Epidermal melanocyte (primary cell): ENCODE data around the gene TSKU.
"Not testable (repeated sequence)": the region's sequence is repeated elsewhere in the genome, so short reads cannot be mapped to it uniquely, and the experiment has no call there.

ENCODE experiments used
- DNase-seq: peaks from one replicate; pipeline ENCODE4 v3.0.0; 2011; ENCODE audit warnings: low spot score; ENCODE audit not compliant: insufficient read length

Gene TSKU

DNA sequence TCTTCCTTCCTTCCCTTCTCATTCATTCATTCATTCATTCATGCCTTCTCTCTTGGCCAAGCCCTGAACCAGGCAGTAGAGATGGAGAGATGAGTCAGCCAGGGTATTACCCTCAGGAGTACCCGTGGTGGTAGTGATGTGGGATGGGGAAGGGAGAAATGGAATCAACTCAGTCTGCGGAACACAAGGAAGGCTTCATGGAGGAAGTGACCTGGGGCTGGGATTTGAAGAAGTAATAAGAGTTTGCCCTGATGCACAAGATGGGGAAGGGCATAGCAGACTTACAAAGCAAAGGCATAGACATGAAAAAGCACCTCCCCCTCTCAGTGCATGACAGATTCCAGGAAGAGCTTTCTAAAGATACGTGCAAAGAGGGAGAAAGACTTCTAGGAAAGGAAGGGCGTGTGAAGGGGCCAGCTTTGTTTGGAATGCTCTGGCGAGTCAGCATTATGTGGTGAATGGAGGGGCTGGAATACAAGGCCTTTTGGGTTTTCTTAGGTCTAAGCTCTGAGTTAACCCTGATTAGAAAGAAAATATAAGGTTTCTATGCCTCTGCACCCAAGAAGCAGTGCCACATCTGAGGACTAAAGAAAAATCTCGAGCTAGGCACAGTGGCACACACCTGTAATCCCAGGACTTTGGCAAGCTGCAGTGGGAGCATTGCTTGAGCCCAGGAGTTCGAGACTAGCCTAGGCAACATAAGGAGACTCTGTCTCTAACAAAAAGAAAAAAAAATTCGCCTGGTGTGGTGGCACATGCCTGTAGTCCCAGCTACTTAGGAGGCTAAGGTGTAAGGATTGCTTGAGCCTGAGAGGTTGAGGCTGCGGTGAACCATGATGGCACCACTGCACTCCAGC, 41.2 kb downstream of the TSKU start:
- no peak for DNase-seq

DNA sequence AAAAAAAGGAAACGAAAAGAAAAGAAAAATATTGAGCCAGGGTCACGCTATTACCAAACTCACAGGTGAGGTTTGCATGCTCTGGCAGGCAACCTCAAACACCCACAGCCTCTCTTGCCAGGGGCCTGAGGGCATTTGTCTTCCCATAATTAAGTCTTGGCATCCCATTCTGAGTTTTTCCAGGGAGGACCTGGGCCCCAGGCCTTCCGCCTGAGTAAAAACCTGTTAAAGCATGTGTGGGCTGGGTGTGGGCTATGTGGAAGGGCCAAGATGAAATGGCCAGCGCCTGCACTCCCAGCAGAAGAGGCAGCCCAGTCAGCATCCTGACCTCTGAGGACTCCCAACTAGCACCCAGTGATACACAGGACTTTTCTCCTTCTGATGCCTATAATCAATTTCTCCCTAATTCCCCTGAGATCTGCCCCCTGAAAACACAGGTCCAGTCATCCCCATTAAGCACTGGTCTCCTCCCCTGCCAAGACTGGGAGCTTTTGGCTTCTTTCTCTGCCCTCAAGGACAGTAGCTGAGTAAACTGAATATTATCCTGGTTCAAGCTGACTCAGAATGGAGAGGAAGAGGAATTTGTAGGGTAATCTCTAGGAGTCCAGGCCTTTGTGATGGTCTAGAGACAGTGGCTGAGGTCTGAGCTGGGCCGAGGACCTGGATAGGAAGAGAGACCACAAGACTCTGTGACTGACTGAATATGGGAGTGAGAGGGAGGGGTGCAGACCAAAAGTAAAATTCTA, 42.0 kb downstream of the TSKU start:
- DNase-seq = no peak

DNA sequence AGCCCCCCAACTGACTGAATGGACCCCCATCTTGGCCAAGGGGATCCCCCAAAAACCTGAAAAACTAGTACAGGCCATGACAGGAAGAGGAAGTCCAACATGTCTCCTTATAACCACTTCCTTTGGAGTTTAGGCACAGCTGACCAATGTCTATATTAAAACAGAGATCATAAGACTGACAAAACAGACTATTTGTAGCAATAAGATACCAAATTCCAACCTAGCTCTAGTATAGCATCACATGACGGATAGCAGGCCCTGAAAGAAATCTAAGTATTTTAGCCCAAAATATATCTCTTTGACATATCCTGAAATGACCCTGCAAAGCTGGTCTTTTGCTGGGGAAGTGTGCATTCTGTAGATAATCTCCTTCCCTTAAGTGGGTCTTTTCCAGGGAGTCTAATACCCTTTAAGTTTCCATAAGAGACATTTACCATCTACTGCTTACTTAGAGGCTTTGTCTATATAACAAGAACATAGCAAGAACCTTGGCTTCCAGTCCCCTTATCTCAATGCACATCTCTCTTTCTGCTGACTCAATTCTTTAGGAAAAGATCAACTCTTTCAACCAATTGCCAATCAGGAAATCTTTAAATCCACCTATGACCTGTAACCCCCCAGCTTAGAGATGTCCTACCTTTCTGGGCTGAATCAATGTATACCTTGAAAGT, 42.7 kb downstream of the TSKU start:
- DNase-seq = no peak

DNA sequence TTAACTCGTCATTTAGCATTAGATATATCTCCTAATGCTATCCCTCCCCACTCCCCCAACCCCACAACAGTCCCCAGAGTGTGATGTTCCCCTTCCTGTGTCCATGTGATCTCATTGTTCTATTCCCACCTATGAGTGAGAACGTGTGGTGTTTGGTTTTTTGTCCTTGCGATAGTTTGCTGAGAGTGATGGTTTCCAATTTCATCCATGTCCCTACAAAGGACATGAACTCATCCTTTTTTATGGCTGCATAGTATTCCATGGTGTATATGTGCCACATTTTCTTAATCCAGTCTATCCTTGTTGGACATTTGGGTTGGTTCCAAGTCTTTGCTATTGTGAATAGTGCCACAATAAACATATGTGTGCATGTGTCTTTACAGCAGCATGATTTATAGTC, 43.4 kb downstream of the TSKU start:
- not testable (repeated sequence) for DNase-seq

DNA sequence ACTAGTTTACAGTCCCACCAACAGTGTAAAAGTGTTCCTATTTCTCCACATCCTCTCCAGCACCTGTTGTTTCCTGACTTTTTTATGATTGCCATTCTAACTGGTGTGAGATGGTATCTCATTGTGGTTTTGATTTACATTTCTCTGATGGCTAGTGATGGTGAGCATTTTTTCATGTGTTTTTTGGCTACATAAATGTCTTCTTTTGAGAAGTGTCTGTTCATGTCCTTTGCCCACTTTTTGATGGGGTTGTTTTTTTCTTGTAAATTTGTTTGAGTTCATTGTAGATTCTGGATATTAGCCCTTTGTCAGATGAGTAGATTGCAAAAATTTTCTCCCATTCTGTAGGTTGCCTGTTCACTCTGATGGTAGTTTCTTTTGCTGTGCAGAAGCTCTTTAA, 43.8 kb downstream of the TSKU start:
- DNase-seq = not testable (repeated sequence)

DNA sequence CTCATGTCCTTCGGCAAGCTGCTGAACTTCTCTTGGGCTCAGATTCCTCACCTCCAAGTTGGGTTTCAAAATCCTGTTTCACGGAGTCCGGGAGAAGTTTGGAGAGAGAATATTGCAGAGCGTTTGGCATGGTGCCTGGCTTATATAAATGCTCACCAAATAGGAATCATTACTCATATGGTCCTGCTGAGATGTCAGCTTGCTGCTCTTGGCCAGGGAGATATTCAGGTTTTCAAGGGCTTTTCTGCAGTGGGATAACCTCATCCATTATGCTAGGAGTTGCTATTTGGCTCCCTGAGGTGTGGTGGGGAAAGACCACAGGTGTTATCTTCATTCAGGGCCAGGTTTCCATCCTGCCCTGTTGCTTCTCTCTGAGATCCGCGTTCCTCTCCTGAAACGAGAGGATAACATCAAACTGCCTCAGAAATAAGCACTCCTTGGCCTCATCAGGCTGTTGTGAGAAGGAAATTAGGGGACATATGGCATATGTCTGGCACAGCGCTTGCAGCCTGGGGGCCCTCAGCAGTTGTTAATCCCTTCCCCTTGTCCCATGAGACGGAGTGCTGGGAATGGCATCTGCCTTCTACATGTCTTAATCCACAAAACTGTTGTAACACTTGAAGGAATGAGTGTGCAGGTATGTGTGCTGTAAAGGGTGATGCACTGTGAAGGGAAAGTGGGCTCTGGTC, 47.6 kb downstream of the TSKU start:
- DNase-seq = no peak

DNA sequence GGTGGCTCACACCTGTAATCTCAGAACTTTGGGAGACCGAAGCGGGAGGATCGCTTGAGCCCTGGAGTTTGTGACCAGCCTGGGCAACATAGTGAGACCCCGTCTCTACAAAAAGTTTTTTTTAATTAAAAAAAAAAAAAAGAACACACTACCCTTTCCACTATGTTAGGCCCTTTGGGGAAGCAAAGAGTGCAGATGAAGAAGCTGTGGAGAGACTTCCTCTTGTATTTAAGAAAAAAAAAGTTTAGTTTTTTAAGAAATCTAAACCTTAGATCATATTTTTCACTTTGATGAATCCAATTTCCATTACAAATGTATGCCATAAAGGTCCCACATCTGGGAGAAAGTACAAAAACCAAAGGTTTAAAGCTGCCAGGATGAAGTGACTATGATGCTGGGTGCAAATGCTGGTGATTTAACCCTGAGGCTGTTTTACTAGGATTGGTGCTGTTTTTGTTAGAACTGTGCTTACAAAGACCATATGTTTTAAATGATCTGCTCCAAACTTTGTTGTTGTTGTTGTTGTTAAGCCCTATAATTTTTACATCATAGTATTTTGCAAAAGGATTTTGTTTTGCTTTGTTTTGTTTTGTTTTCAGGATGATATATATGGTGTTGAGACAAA, 48.6 kb downstream of the TSKU start:
- no peak for DNase-seq

DNA sequence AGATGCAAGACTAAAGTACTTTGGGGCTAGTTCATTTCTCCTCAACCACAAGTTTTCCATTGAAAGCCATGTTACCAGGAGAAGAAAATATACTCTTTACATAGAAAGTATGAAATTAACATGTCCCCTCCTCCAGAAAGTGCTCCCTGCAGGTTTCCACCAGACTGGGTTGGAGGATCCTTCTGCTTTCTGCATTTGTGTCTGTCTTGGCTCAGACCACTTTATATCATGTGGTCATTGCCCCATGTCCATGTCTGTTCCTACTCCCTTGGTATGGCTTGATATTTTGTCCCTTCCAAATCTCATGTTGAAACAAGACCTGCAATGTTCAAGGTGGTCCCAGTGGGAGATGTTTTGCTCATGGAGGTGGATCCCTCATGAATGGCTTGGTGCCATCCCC, 49.2 kb downstream of the TSKU start:
- DNase-seq = no peak

DNA sequence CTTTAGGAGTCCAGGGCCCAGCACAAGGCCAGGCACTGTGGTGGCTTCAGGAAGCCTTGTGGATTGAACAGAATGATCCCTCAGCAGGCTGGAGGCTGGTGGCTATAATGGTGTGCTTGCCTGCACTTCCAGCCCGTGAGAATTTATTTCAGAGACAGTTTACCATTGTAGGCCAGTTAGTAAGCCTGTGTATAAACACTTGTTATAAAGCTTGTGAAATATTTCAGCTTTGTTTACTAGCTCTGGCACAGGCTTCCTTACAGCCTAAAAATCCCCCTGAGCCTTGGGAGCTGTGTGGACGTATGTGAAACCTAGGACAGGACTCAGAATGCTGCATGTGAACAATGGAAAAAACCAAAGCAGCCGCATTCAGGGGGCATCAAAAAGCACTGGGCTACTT, 51.0 kb downstream of the TSKU start:
- no peak for DNase-seq

DNA sequence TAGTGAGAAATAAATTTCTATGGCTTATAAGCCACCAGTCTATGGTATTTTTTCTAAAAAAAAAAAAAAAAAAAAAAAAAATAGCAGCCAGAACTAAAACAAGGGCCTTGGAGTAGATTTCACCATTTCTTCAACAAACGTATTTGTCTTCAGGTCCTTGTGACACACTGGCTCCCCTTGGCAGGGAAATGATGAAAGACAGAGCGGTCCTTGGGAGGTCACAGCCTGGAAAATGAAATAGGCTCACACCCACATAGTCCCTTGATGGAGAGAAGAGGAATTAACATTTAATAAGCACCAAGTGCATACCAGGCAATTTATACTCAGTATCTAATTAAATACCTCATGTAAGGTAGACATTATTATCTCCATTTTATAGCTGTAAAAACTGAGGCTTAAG, 51.9 kb downstream of the TSKU start:
- no peak for DNase-seq

DNA sequence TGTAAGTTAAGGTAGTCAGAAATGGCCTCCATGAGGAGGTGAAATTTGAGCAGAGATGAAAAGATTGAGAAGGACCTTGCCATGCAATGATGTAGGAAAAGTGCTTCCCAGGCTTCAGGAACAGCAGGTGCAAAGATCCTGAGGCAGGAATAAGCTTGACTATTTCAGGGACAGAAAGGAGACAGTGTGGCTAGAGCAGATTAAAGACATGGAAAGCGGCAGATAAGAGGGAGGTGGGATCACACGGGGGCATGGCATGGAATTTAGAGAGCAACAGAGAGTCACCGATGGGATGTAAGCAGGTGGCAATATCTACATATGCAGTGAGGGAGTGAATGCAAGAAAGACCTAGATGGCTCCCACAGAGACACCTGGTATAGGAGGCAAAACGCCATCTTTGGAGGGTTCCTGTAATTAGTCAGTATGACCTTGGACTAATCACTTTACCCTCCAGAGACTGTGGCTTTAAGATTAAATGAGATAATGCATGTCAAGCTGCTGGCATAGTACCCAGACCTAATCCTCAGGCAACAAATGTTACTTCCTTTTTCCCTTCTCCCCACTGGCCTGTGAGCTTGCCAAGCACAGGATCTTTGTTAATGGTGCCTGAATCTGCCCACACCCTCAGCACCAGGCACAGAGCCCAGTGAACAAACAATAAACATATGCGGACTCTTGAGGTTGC, 52.9 kb downstream of the TSKU start:
- no peak for DNase-seq

DNA sequence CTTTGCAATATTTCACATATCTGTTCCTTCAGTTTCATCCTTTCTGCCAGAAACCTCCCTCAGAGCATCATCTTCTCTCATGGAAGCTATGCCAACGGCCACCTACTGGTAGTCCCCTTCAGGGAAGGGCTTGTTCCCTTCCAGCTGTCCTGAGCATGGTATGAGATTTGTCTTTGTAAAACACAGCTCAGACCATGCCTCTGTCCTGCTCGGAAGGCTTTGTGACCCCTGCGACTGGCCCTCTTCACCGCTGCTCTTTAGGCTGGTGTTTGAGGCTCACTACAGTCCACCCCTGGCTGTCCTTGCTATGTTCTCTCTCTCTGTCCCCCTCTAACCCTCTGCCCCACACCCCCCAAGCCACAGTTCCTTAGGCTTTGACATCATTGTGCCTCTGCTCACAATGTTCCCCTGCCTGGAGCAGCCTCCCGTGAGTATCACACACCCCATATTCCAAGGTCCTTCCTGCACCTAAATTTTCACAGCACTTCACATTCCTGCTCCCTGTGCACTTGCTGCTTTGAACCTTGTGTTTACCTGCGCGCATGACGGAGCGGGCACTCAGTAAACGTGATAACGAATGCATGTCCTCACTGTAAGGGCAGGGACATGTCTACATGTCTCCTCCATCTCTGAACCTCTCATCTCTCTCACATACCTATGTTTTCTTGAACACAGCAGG, 53.6 kb downstream of the TSKU start:
- peak; percentile 49 for DNase-seq

DNA sequence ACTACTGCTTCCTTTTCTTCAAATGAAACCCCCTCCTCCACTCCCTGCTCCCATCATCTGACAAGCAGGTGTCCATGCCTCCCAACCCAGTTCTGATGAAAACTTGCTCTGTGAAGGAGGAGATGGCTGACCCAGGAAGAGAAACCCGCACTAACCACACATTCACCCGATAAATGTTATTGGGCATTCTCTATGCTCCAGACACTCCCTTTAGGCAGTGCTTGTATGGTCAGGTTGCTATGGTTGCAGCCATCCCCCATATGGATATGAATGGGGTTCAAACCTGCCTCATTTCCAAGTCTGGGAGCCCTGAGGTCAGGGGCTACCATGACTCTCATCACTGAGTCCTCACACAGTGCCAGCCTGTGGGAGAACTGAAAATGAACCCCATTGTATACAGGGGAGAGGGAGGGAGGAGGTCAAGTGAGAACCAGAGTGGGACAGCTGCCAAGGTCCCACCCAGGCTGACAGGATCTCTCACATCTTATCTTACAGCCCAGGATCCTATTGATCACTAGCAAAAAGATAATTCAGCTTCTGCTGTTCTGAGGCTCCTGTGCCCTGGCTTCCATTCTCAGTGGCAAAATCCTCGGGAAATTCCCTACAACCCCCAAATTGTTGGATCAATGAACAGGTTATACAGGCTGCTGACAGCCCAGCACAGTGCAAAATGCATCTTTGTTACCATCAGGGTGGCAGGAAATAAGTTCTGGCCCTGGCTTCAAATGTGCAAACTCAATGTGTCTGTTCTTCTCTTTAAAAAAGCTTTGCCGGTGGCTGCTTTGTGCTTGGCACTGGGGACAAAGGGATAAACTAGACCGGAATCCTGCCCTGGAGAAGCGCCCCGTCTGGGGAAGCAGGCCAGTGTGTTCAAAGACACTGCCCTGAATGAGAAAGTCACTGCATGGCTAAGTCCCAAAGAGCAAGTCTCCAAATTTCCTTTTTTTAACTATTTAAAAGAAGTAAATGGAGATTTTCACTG, 54.8 kb downstream of the TSKU start:
- no peak for DNase-seq

DNA sequence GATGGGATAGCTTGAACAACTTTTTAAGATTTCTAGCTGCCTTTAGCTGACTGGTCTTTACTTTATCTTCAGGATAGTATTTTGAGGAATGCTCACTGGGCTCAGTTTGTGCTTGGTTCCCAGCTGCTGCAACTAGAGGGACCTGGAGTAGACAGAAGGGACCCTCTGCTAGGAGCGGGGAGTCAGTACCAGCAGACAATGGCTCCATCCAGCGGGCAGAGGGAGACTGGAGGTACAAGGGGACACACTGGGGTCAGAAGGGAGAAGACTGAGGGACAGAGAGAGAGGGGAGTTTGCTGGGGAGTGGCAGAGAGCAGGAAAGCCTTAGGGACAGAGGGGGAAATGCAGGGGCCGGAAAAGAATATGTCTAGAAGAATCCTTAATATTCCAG, 55.5 kb downstream of the TSKU start:
- no peak for DNase-seq

DNA sequence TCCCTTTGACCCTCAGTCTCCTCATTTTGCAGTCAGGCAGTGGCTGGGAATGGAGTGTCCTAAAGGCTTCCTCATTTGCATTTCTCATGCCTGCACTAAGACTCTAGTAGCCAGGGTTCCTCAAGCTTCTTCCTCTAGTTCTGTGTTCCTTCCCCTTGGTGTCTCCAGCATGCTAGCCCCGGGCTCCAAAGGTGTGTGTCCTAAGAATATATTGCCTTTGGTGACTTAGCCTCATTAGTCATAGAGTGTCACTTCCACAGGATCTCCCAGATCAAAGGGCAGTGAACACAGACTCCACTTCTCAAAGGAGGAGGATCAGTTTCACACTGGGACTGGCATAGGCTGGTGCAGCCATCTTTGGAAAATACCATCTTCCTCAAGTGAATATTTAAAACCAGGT, 56.2 kb downstream of the TSKU start:
- no peak for DNase-seq

DNA sequence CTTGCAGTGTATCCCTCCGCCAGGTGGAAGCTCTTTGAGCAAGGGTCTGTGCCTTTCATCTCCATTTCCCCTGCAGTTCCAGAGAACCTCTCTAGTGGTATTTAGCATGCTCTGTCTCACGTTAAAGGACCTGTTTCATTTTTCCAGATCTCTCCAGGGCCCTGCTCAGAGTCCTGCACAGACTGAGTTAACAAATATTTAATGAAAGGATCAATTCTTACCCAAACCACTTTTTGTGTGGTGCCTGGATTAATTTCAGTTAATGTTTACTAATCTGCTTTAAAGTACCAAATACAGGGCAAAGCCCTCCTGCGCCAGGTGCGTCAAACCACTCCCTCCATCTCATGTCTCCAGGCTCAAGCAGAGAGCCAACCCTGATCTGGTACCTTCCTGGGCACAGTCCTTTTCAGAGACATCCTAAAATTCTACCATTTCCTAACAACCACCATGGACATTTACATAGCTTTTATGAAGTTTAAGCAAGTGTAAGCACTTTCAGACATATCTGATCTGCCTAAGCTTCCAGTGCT, 58.8 kb downstream of the TSKU start:
- DNase-seq = no peak

DNA sequence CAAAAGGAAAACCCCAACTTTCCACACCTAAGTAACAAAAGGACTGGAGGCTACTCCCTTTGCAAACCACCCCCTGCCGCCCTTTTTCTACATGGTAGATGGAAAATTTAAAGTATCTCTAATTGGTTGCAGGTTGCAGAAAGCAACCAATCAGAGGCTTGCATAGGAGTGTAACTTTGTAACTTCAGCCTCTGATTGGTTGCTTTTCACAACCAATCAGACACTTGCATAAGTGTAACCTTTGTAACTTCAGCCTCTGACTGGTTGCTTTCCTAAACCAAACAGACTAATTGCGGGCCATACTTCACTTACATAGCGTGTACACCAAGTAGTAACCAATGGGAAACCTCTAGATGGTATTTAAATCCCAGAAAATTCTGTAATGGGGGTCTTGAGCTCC, 60.8 kb downstream of the TSKU start:
- DNase-seq = no peak

DNA sequence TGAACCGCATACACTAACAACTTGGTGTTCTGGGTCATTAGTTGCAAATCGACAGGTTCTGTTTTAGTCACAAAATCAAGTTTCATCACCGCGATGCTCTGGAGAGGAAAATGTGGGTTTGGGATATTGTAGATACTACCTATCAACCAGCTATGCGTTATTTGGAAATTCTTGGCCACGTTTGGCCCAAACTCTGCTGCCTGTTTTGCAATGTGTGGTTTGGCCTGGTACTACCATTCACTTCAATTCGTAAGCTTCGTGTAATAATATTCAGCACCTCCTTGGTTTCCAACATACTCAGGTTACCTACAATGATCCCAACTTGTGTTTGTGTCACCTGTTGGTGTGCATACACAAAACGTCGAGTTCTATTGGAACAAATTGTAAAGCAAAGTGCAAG, 61.4 kb downstream of the TSKU start:
- DNase-seq = no peak

DNA sequence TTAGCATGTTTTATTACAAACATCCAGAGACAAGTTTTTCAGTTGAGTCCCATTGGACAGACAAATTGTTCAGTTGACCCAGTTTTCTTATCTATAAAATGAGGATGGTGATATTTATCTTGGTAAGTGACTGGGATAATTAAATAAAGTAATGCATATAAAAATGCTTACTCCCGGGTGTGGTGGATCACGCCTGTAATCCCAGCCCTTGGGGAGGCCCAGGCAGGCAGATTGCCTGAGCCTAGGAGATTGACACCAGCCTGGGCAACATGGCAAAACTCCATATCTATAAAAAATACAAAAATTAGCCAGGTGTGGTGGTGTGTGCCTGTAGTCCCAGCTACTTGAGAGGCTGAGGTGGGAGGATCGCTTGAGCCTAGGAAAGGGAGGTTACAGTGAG, 61.9 kb downstream of the TSKU start:
- no peak for DNase-seq
